Esophagus muscularis mucosa (tissue), 4 donors: Measurements from ENCODE around the gene WWOX. TPM values are rescaled to one million over a fixed set of nuclear protein-coding genes. Genes with fewer than 3 reads are reported as not detected.
A peak's percentile ranks its signal among the peaks of the same experiment; 100 is the strongest.

ENCODE experiments used
- DNase-seq: peaks from one replicate; pipeline ENCODE4 v3.0.0-alpha.2; 2017; ENCODE audit errors: extremely low spot score
- H3K27ac ChIP-seq, 4 donors: fragments of 200-600 bp; sonication (generic); replicated peaks in 1 of 4; 1 replicate in 3 of 4; 2 replicates in 1 of 4; pipeline ENCODE4 v1.5.1; 2016 to 2019; ENCODE audit warnings: mild to moderate bottlenecking in 1 of 4
- H3K27me3 ChIP-seq, 4 donors: fragments of 200-600 bp; sonication (generic); one replicate each; pipeline versions ENCODE4 v1.5.1 to v1.6.0; 2016 to 2019
- H3K36me3 ChIP-seq, 4 donors: fragments of 200-600 bp; sonication (generic); one replicate each; pipeline ENCODE4 v1.5.1; 2016 to 2019
- H3K4me1 ChIP-seq, 4 donors: fragments of 200-600 bp; sonication (generic); one replicate each; pipeline ENCODE4 v1.5.1; 2016 to 2019
- H3K4me3 ChIP-seq, 4 donors: fragments of 200-600 bp; sonication (generic); 1 replicate in 2 of 4; 2 replicates in 2 of 4; pipeline ENCODE4 v1.5.1; 2016 to 2019; ENCODE audit warnings: mild to moderate bottlenecking in 4 of 4, moderate library complexity in 1 of 4
- H3K9me3 ChIP-seq, 4 donors: fragments of 200-600 bp; sonication (generic); 1 replicate in 3 of 4; 2 replicates in 1 of 4; pipeline ENCODE4 v1.5.1; 2016 to 2019
- EP300 ChIP-seq: sonication (generic); formaldehyde crosslinking; IDR thresholded peaks from one replicate; pipeline ENCODE4 v1.6.1; 2017; ENCODE audit warnings: antibody characterized with exemption
- POLR2A ChIP-seq: fragments of 450-650 bp; IDR thresholded peaks from one replicate; pipeline ENCODE4 v1.6.1; 2017; ENCODE audit warnings: antibody characterized with exemption, moderate library complexity, mild to moderate bottlenecking, low read depth
- POLR2AphosphoS5 ChIP-seq, 2 donors: sonication (generic); formaldehyde crosslinking; IDR thresholded peaks; one replicate each; pipeline ENCODE4 v1.6.1; 2017; ENCODE audit warnings: antibody characterized with exemption in 2 of 2
- WGBS: methylation state at CpG from one replicate; pipeline ENCODE4 v1.1.5; 2018; 5-methylcytosine and 5-hydroxymethylcytosine counted together
- intact Hi-C: fragments of 100-400 bp; cut with DNase I; formaldehyde crosslinking; loops from one replicate; pipeline ENCODE4 v1.15.1; 2023
- total RNA-seq, 4 donors: library from RNA; depleted of rRNA; stranded (reverse); fragments of >200 nt; gene quantifications; one replicate each; pipeline versions ENCODE4 v1.1.0 to v1.2.1, GENCODE V29; 2016
- TF ChIP-seq, protein P1 (sequence below), 3 experiments: fragments of 200-600 bp in 2 of 3; fragments of 450-650 bp in 1 of 3; sonication (generic) in 2 of 3; IDR thresholded peaks; one replicate each; pipeline ENCODE4 v1.5.1; 2017 to 2019; ENCODE audit warnings: antibody characterized with exemption in 3 of 3, mild to moderate bottlenecking in 2 of 3, moderate library complexity in 1 of 3

WWOX gene
- total RNA-seq, 4 donors from 2014 or later, result 14.4 to 27.8 (median 15.4) TPM

DNA sequence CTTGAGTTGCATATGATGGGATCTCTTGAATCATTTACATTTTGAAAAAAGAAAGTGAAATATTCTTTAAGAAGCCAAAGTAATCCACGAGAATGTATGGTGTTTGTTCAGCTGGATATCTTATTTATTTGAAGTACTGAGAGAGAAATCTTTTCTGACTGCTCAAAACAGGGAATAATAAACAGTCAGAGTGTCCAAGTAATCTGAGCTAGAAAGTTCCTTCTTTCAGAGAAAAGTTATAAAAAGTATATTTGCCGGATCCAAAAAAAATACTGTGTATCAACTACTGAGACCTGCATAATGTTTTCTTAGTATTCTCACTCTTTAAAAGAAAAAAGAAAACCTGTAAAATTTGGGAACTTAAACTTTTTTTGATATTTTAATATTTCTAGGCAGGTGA lies 350.8 kb downstream of the WWOX start:
- Histone ChIP-seq H3K4me3 (no peak overlapping the region), H3K9me3 (no peaks in the 10 kb centered on the region), H3K27me3 (no peaks in the 10 kb centered on the region), H3K36me3 (no peaks in the 10 kb centered on the region), H3K4me1 (no peaks in the 10 kb centered on the region), H3K27ac (no peak overlapping the region)
- TF ChIP-seq, protein P1, sequence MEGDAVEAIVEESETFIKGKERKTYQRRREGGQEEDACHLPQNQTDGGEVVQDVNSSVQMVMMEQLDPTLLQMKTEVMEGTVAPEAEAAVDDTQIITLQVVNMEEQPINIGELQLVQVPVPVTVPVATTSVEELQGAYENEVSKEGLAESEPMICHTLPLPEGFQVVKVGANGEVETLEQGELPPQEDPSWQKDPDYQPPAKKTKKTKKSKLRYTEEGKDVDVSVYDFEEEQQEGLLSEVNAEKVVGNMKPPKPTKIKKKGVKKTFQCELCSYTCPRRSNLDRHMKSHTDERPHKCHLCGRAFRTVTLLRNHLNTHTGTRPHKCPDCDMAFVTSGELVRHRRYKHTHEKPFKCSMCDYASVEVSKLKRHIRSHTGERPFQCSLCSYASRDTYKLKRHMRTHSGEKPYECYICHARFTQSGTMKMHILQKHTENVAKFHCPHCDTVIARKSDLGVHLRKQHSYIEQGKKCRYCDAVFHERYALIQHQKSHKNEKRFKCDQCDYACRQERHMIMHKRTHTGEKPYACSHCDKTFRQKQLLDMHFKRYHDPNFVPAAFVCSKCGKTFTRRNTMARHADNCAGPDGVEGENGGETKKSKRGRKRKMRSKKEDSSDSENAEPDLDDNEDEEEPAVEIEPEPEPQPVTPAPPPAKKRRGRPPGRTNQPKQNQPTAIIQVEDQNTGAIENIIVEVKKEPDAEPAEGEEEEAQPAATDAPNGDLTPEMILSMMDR (IDR thresholded peaks at IDR 0.05), result no peak
- TF ChIP-seq POLR2A (no peak), POLR2AphosphoS5 (IDR thresholded peaks at IDR 0.05) (no peak), EP300 (no peak)
- 54% methylated on average over 2 of the region's 2 CpGs for WGBS
- intact Hi-C loops, result no loop called here
- no peak for DNase-seq

DNA sequence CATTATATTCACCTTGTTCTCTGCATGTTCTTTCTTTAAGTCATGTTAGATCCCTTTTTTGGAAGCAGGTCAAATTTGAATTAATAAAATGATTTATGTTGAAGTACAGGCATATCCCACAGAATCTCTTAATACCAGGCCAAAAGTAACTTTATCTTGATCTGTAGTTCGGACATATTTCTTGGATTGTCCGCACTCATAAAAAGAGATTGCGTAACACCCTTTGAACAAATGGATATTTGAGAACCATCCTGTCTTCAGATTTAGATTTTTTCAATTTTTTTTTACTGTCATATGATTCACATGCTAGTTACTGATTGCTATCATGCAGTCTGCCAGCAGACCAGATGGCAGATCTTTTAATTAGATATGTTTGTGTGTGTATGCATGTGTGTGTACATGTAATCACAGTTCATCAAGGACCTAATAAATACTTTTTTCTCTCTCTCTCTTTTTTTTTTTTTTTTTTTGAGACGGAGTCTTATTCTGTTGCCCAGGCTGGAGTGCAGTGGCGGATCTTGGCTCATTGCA lies 352.6 kb downstream of the WWOX start:
- no peak overlapping the region for H3K27ac ChIP-seq
- H3K27me3 ChIP-seq, result no peaks in the 10 kb centered on the region
- no peaks in the 10 kb centered on the region for H3K36me3 ChIP-seq
- intact Hi-C loops, result no loop called here
- no peak overlapping the region for H3K4me3 ChIP-seq
- 88% methylated on average over 5 of the region's 5 CpGs for WGBS
- DNase-seq, result no peak
- H3K4me1 ChIP-seq, result no peaks in the 10 kb centered on the region
- H3K9me3 ChIP-seq, result no peaks in the 10 kb centered on the region
- TF ChIP-seq POLR2AphosphoS5 (IDR thresholded peaks at IDR 0.05), result no peak
- no peak for TF ChIP-seq POLR2A
- TF ChIP-seq, protein P1 (IDR thresholded peaks at IDR 0.05), result no peak
- no peak for TF ChIP-seq EP300

DNA sequence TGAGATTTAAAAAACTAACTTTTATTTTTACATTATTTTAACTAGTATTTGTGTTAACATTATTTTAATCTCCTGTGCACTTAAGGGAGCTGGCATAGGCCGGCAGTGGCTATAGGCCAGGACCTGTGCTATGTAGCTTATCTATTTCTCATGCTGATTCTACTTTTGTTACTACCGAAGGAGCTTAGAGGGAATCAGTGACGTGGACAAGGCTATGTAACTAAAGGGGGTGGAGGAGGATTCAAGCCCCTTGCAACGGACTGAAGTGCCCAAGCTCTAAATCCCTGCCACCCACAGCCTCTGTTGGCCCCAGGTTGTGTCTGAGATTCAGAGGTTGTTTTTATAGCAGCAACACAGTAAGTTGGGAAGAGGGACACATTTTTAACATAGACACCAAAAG lies 356.4 kb downstream of the WWOX start:
- intact Hi-C loops, result no loop called here
- no peak overlapping the region for H3K4me3 ChIP-seq
- H3K4me1 ChIP-seq, result no peaks in the 10 kb centered on the region
- peak; percentile 85 for DNase-seq
- 91% methylated on average over 4 of the region's 4 CpGs for WGBS
- TF ChIP-seq EP300 (no peak), POLR2A (no peak), POLR2AphosphoS5 (IDR thresholded peaks at IDR 0.05) (no peak)
- TF ChIP-seq, protein P1 (IDR thresholded peaks at IDR 0.05), result no peak
- H3K27me3 ChIP-seq, result no peaks in the 10 kb centered on the region
- H3K36me3 ChIP-seq, result no peaks in the 10 kb centered on the region
- no peak overlapping the region for H3K27ac ChIP-seq
- no peaks in the 10 kb centered on the region for H3K9me3 ChIP-seq

DNA sequence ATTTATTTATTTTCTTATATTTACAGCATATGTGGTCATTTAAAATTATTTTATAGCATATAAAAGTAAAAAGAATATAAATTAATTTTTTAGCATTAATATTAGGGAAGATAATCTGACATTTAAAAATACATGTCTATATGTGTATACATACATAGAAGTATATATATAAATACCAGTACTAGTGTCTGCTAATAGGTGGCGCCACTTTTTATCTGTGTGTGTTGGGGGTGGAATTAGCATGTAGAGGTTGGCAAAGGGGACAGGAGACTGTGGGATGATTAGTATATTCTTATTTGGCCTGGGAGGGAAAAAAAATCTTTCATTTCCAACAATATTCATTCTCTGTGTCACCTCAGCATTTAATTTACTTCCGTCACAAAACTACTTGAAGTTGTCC lies 359.1 kb downstream of the WWOX start:
- H3K4me3 ChIP-seq, result no peak overlapping the region
- 98% methylated on average over 2 of the region's 2 CpGs for WGBS
- no peak for DNase-seq
- H3K27ac ChIP-seq, result no peak overlapping the region
- H3K4me1 ChIP-seq, result peaks cover 0 to 19% (median 12%) of the 10 kb centered on the region in 4 donors
- no peaks in the 10 kb centered on the region for H3K9me3 ChIP-seq
- intact Hi-C loops, result no loop called here
- no peaks in the 10 kb centered on the region for H3K27me3 ChIP-seq
- no peaks in the 10 kb centered on the region for H3K36me3 ChIP-seq
- TF ChIP-seq EP300 (no peak), POLR2AphosphoS5 (IDR thresholded peaks at IDR 0.05) (no peak), POLR2A (no peak)
- TF ChIP-seq, protein P1 (IDR thresholded peaks at IDR 0.05), result no peak

DNA sequence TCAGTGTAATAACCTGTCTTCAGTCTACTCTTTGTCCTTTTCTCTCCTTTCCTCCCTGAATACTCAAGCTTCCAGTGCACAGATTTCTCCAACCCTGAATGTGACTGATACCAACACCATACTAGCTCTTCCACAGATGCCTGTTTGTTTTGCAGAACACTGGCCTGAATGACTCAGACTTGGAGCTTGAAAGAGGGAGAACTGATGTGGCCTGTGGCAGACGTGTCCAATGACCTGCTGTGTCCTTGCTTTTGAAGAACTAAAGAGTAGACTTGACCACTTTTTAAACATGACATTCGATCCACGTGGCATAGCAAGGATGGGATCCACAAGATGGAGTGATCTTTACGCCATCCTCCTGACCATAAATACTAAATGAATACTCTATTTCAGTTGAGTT lies 361.0 kb downstream of the WWOX start:
- intact Hi-C loops, result no loop called here
- 89% methylated on average over 4 of the region's 4 CpGs for WGBS
- H3K36me3 ChIP-seq, result no peaks in the 10 kb centered on the region
- no peak overlapping the region for H3K4me3 ChIP-seq
- TF ChIP-seq EP300 (no peak), POLR2A (no peak), POLR2AphosphoS5 (IDR thresholded peaks at IDR 0.05) (no peak)
- TF ChIP-seq, protein P1 (IDR thresholded peaks at IDR 0.05), result no peak
- H3K9me3 ChIP-seq, result no peaks in the 10 kb centered on the region
- H3K27me3 ChIP-seq, result no peaks in the 10 kb centered on the region
- no peak overlapping the region for H3K27ac ChIP-seq
- H3K4me1 ChIP-seq, result peaks cover 0 to 19% (median 12%) of the 10 kb centered on the region in 4 donors
- no peak for DNase-seq
